ENCODE measurements around the gene HOXB5.

The HOXB5 gene

DNA sequence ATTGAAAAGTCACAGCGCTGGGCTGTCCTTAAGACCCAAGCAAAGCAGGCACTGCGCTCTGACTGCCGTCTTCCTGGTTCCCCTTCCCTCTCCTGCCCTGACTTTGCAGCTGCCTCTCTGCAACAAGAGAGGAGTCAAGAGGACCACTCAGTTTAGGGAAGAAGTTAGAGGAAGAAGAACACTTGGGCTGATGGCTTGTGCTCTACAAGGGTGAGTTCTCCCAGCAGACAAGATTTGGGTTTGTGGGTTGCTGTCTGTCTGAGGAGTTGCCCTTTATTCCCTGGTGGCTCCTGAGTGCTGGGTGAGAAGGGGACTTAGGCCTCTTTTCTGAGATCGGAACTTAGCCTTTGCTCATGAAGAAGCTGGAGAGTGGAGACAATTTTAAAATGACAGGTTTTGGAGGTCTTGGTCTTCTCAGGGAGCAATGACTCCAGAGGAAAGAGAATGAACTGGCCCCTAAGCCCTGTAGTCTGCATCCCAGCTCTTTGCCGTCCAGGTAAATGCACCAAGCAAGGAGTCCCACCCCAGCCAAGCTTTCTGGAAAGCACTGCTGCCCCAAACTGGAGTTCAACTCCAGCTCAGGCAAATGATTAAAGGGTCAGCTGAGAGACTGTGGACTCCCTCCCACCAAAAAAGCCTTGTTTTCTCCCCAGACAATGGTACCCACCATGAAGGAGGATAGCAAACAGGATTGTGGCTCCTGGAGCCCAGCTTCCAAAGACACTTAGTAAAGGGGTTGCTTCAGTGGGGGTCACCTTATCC, 35.3 kb upstream of the HOXB5 start:
- no peak for DNase-seq

GRCh38 chr17:48627623-48628521, 34.3 kb upstream of the HOXB5 start:
- no peak for DNase-seq

DNA sequence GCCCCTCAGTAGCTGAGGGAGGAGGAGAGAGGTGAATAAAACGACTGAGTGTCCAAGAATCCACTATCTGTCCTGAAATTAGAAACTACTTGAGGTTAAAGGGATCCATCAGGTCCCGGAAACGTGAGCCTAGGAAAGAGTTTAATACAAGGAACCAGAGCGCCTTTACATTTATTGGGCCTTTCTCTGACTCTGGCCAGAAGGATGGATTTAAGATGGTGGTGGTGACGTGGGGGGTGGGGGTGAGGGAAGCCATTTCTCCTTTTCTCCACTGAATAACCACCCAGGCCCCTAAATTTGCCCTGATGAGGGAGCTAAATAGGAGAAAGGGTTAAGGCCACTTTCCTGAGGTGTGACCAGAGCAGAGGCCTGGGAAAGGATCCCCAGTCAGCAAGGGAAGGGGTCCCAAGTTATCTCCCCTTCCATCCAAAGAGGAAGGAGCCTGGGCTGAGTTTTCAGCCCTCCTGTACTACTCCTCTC, 33.6 kb upstream of the HOXB5 start:
- no peak for DNase-seq

GRCh38 chr17:48626245-48627117, 32.9 kb upstream of the HOXB5 start, which contains the start of gene HOXB9:
TSS of gene HOXB9 (minus strand) at chr17:48626358. CDS start at chr17:48626269, 89 bp downstream.
- DNase-seq: peak; percentile 19

- no peak for DNase-seq
These were observed 32.1 kb upstream of the HOXB5 start for GRCh38 chr17:48625495-48626244.

DNA sequence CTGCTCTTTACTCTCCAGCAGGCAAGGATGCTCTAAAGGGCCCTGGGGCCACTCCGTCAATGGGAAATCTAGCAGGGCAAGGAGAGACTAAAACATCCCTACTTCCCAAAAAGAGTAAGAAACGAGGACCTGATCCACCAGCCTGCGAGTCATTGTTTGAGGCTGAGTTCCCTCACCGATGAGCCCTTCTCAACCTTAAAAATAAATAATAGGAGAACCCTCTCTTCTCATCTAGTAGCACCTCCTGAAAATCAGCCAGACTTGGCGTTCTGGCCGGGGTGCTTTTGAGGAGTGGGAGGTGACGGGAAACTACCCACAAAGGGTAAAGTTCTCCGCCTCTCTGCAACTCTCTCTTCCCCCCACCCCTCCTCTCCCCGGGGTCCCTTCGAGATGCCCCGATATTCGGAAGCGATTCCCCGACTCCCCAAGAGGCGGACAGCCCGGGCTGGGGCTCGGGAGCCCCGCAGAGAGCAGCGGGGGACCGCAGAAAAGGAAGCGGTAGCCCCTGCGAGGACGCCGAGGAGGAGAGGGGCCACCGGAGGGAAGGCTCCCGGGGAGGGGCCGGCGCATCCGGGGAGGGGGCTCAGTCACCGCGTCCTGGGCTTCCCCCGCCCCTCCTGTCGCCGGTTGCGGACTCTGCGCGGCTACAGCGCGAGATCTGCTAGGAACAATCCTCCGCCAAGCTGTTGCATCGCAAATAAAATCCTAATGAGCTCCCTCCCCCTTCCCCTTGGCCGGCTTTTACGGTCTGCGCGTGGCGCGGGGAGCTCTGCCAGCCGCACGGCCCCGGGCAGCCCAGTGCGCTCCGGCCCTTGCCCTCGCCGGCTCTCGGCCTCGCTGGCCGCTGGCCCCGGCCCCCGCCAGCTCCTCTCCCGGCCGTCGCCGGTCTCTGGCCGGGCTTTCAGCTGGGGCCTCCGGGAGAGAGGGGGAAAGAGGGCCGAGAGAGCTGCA, 31.2 kb upstream of the HOXB5 start:
- DNase-seq: no peak

GRCh38 chr17:48624118-48624517, 30.5 kb upstream of the HOXB5 start:
- no peak for DNase-seq

- no peak for DNase-seq
These were observed 30.0 kb upstream of the HOXB5 start for GRCh38 chr17:48623583-48623982.

GRCh38 chr17:48622857-48623256, 29.3 kb upstream of the HOXB5 start:
- no peak for DNase-seq

GRCh38 chr17:48621410-48622392, 28.1 kb upstream of the HOXB5 start:
- no peak for DNase-seq

DNA sequence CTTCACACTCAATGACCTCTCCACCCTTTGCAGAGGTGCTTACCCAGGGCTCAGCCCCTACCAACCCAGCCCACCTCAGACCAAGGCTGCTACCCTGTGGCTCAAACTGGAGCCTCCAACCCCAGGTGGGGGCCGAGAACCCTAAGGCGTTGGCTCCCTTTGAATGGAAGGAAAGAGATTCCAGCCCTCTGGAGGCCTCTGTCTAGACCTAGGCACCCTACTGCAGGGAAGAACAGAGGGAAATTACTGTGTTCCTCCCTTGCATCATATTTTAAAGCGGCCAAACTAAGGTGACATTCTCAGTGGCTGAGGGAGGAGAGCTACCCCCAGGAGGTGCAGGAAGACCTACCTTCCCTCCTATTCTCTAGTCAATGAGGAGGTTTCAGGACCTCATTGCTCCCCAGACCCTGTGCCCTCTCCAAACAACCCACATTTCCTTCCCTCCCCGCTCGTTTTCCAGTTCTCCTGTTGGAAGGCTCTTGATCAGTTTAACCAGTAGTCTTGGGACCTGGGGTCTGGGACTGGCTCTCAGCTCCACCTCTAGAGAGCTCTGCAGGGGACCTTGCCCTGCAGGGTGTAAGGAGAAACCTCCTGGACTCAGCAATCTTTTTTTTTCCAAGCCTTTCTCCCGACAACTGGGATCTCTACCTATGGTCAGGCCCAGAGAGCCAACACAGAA, 27.0 kb upstream of the HOXB5 start:
- no peak for DNase-seq

DNA sequence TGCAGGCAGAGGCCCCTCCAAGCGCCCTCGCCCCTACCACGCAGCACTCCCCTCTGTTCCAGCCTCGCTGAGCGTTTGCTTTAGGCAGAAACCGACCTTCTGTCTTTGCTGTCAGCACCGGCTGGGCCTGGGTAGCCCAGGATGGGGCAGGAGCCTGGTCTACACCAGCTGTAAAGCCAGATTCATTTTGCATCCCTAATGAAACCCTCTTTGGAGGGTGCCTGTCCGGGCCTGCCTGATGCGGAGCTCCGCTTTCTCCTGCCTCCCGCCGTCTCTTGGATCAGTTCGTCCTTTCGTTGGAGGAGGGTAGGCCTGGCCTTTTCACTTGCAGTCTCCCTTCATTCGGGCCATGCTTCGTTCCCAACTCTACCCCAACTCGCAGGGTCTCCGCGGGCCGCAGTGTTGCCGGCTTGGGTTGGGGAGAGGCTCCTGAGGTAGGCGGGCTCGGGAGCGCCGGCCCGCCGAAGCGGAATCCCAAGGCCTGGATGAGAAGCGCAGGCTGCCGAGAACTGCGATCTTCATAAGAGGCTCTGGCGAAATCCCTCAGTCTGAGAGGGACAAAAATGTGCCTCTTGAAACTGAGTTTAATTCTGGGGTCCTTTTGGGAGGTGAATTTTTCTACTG, 26.4 kb upstream of the HOXB5 start:
- DNase-seq: no peak

- DNase-seq: peak; percentile 88
These were observed 24.8 kb upstream of the HOXB5 start for GRCh38 chr17:48618256-48618896.

- no peak for DNase-seq
These were observed 24.1 kb upstream of the HOXB5 start for GRCh38 chr17:48617471-48618255.

- DNase-seq: no peak
These were observed 23.3 kb upstream of the HOXB5 start for GRCh38 chr17:48616717-48617470.
